Measurements from ENCODE around the gene MDH2. TPM values are rescaled to one million over a fixed set of nuclear protein-coding genes. Genes with fewer than 3 reads are reported as not detected.

Gene MDH2
- total and polyA plus RNA-seq, 2 of the 8 experiments (the other 6 are each of a cell fraction or from before 2014, with no cell fraction given) = 203 to 254 TPM

GRCh38 chr7:76047811-76048667 is at the start of gene MDH2, which contains the start of gene STYXL1 (continued):
- TF ChIP-seq FOSL1 (IDR thresholded peaks at IDR 0.05; ENCODE audit: insufficient read depth, low read depth, low read length) (no peak), MAFK (IDR thresholded peaks at IDR 0.05; ENCODE audit: low read depth, low read length) (no peak), CHD2 (IDR thresholded peaks at IDR 0.05; ENCODE audit: low read length) (peak; percentile 99), RFX5 (IDR thresholded peaks at IDR 0.05; ENCODE audit: borderline replicate concordance, low read depth, low read length) (no peak), ZNF274 (IDR thresholded peaks at IDR 0.05; ENCODE audit: borderline replicate concordance, extremely low read depth, low read length) (no peak), KDM5A (IDR thresholded peaks at IDR 0.05; ENCODE audit: low read length) (peak; percentile 63; the same call in 1 of the 2 replicates), RNF2 (IDR thresholded peaks at IDR 0.05; ENCODE audit: borderline replicate concordance, low read depth, low read length, missing control alignments, poor library complexity, severe bottlenecking) (no peak), CTCF (IDR thresholded peaks at IDR 0.05; ENCODE audit: control extremely low read depth in 1 of 3, insufficient read depth in 1 of 3, low read depth in 1 of 3, low read length in 3 of 3) (peak in 1 of 3 experiments; percentile 2; a peak in 1 of 4 replicates), E2F6 (IDR thresholded peaks at IDR 0.05) (peak; percentile 56; the same call in 1 of the 2 replicates), HDAC6 (IDR thresholded peaks at IDR 0.05; ENCODE audit: low read depth, low read length) (no peak), GTF2F1 (IDR thresholded peaks at IDR 0.05; ENCODE audit: borderline replicate concordance, low read depth, low read length) (no peak; the same call in 1 of the 2 replicates), RAD21 (IDR thresholded peaks at IDR 0.05 in 1 of 2, conservative IDR thresholded peaks at IDR 0.05 in 1 of 2; ENCODE audit: low read depth in 2 of 2, low read length in 2 of 2) (no peak), CTBP2 (IDR thresholded peaks at IDR 0.05; ENCODE audit: borderline replicate concordance, insufficient read depth, insufficient read length, low read length) (no peak), NRF1 (IDR thresholded peaks at IDR 0.05; ENCODE audit: low read depth, low read length) (no peak), KDM4A (IDR thresholded peaks at IDR 0.05; ENCODE audit: low read depth, low read length, severe bottlenecking) (peak; percentile 92), SAP30 (IDR thresholded peaks at IDR 0.05; ENCODE audit: insufficient read depth, insufficient replicate concordance, low read length) (peak; percentile 32), BCL11A (IDR thresholded peaks at IDR 0.05; ENCODE audit: low read depth in 2 of 2, low read length in 2 of 2) (no peak), EP300 (IDR thresholded peaks at IDR 0.05; ENCODE audit: borderline replicate concordance in 1 of 2, low read depth in 2 of 2, low read length in 2 of 2) (no peak)
